Measurements from ENCODE around the gene ERC2.

Gene ERC2

GRCh38 chr3:55815262-55815661 is 653.0 kb downstream of the ERC2 start (continued):
- TF ChIP-seq ZXDB (tag by site-specific recombination; IDR thresholded peaks at IDR 0.05), result no peak

DNA sequence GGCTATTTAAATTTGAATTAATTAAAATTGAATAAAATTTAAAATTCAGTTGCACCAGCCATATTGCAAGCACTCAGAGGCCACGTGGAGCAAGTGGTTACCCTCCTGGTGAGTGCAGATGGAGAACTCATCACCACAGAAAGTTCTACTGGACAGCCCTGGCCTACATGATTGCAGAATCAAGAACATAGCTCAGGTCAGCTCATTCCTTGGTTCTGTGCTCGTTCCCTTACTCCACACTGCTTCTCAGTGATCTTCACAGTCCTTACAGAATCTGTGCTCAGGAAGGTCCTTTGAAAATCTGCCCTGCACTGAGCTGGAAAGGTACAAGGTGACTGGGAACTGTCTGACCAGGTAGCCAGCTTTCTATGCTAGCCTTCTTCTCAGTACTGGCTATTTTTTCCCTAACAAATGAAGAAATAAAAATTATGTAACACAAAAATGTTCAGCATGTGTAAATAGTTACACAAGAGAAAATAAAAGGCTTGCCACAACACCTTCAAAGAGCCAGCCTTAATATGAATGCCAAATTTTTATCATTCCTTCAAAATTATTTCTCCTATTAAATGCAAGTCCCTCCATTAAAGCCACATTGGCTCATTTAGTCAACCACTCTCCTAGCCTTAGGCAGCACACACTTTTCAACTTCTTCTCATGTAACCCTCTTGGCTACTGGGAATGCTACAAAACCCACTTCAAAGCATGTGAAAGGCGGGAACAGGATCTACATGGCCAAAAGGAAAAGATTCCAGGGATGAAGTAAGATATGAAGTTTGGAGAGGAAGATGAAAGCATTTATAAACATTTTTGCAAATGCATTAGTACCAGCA is 654.8 kb downstream of the ERC2 start:
- no peaks in the 10 kb centered on the region for H3K36me3 ChIP-seq (ENCODE audit: control insufficient read depth in 2 of 2, insufficient read depth in 1 of 2, low read length in 2 of 2)
- no peaks in the 10 kb centered on the region for H3K9me3 ChIP-seq (ENCODE audit: control insufficient read depth, insufficient read depth, low read depth, low read length)
- H3K4me3 ChIP-seq (ENCODE audit: low read depth, low read length), result no peak overlapping the region
- CTCF ChIA-PET, result no interaction called here
- TF ChIP-seq ZNF529 (tag by site-specific recombination; IDR thresholded peaks at IDR 0.05; ENCODE audit: insufficient replicate concordance) (no peak), ZNF776 (tag by site-specific recombination; IDR thresholded peaks at IDR 0.05; ENCODE audit: borderline replicate concordance) (no peak), ZNF747 (tag by site-specific recombination; IDR thresholded peaks at IDR 0.05) (no peak), ZNF138 (tag by site-specific recombination; IDR thresholded peaks at IDR 0.05; ENCODE audit: borderline replicate concordance) (no peak), ZNF37A (tag by site-specific recombination; IDR thresholded peaks at IDR 0.05) (no peak), FEZF1 (tag by site-specific recombination; IDR thresholded peaks at IDR 0.05) (no peak), ZNF701 (tag by site-specific recombination; IDR thresholded peaks at IDR 0.05) (no peak), ZNF585B (tag by site-specific recombination; IDR thresholded peaks at IDR 0.05) (no peak), IKZF3 (tag by site-specific recombination; IDR thresholded peaks at IDR 0.05) (no peak), BCL11A (tag by site-specific recombination; IDR thresholded peaks at IDR 0.05; ENCODE audit: low read depth) (no peak), ZBTB17 (tag by site-specific recombination; IDR thresholded peaks at IDR 0.05) (no peak), ZNF266 (tag by site-specific recombination; IDR thresholded peaks at IDR 0.05; ENCODE audit: low read depth) (no peak), ZSCAN16 (tag by site-specific recombination; IDR thresholded peaks at IDR 0.05) (no peak), BCL11B (tag by site-specific recombination; IDR thresholded peaks at IDR 0.05; ENCODE audit: low read depth) (no peak), EGR2 (tag by site-specific recombination; IDR thresholded peaks at IDR 0.05; ENCODE audit: low read depth) (no peak), SP2 (tag by site-specific recombination; IDR thresholded peaks at IDR 0.05) (no peak), HIC1 (tag by site-specific recombination; IDR thresholded peaks at IDR 0.05) (no peak), ZNF843 (tag by site-specific recombination; IDR thresholded peaks at IDR 0.05) (no peak), ZNF707 (tag by site-specific recombination; IDR thresholded peaks at IDR 0.05) (no peak)
- TF ChIP-seq, protein P1, sequence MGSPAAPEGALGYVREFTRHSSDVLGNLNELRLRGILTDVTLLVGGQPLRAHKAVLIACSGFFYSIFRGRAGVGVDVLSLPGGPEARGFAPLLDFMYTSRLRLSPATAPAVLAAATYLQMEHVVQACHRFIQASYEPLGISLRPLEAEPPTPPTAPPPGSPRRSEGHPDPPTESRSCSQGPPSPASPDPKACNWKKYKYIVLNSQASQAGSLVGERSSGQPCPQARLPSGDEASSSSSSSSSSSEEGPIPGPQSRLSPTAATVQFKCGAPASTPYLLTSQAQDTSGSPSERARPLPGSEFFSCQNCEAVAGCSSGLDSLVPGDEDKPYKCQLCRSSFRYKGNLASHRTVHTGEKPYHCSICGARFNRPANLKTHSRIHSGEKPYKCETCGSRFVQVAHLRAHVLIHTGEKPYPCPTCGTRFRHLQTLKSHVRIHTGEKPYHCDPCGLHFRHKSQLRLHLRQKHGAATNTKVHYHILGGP (tag by site-specific recombination; IDR thresholded peaks at IDR 0.05), result no peak
- no peaks in the 10 kb centered on the region for H3K4me1 ChIP-seq (ENCODE audit: control insufficient read depth, insufficient read depth, low read length)
- no peak overlapping the region for H3K27ac ChIP-seq (ENCODE audit: extremely low read depth, low read depth, low read length)
- POLR2A ChIA-PET, result no interaction called here

GRCh38 chr3:55812394-55813013 is 655.8 kb downstream of the ERC2 start:
- POLR2A ChIA-PET, result no interaction called here
- no peaks in the 10 kb centered on the region for H3K36me3 ChIP-seq (ENCODE audit: control insufficient read depth in 2 of 2, insufficient read depth in 1 of 2, low read length in 2 of 2)
- H3K9me3 ChIP-seq (ENCODE audit: control insufficient read depth, insufficient read depth, low read depth, low read length), result no peaks in the 10 kb centered on the region
- no peaks in the 10 kb centered on the region for H3K4me1 ChIP-seq (ENCODE audit: control insufficient read depth, insufficient read depth, low read length)
- CTCF ChIA-PET, result no interaction called here
- no peak overlapping the region for H3K4me3 ChIP-seq (ENCODE audit: low read depth, low read length)
- H3K27ac ChIP-seq (ENCODE audit: extremely low read depth, low read depth, low read length), result no peak overlapping the region
- no peak for TF ChIP-seq ZNF830 (tag by site-specific recombination; IDR thresholded peaks at IDR 0.05; ENCODE audit: low read depth)
- TF ChIP-seq ZNF529 (tag by site-specific recombination; IDR thresholded peaks at IDR 0.05; ENCODE audit: insufficient replicate concordance), result no peak
- TF ChIP-seq ZNF423 (tag by site-specific recombination; IDR thresholded peaks at IDR 0.05), result no peak
- TF ChIP-seq ZNF157 (tag by site-specific recombination; IDR thresholded peaks at IDR 0.05), result no peak
- no peak for TF ChIP-seq PRDM6 (tag by site-specific recombination; IDR thresholded peaks at IDR 0.05)
- TF ChIP-seq ZNF23 (tag by site-specific recombination; IDR thresholded peaks at IDR 0.05; ENCODE audit: borderline replicate concordance), result no peak
- no peak for TF ChIP-seq ZNF214 (tag by site-specific recombination; IDR thresholded peaks at IDR 0.05; ENCODE audit: borderline replicate concordance)
- no peak for TF ChIP-seq ZBTB26 (tag by site-specific recombination; optimal IDR thresholded peaks at IDR 0.05)

All from HEK293 (cell line).